HG02973 (cell line): Measurements from ENCODE around the gene ATE1.
A peak's percentile ranks its signal among the peaks of the same experiment; 100 is the strongest.
"Not testable (repeated sequence)": the region's sequence is repeated elsewhere in the genome, so short reads cannot be mapped to it uniquely, and the experiment has no call there.

Experiments
- ATAC-seq: cut with Tn5 transposase; IDR thresholded peaks from one replicate; pipeline ENCODE4 v1.9.1; 2021; ENCODE audit warnings: moderate library complexity; ENCODE audit not compliant: unreplicated experiment

Gene ATE1

GRCh38 chr10:121833387-121833786, 94.4 kb downstream of the ATE1 start:
- no peak for ATAC-seq

DNA sequence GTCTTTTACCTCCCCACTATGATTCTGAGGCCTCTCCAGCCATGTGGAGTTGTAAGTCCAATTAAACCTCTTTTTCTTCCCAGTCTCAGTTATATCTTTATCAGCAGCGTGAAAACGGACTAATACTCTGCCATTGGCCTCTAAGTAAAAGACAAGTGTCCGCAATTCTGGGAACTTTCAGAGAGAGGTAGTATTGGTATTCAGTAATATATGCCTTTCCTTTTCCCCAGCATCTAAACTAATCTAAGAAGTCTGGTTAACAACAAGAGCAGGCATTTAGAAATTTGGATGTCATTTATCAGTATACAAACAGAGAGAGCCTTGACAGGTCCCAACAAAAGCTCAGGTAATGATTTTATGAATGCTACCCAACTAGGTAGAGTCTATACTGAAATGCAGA, 95.2 kb downstream of the ATE1 start:
- ATAC-seq: no peak

DNA sequence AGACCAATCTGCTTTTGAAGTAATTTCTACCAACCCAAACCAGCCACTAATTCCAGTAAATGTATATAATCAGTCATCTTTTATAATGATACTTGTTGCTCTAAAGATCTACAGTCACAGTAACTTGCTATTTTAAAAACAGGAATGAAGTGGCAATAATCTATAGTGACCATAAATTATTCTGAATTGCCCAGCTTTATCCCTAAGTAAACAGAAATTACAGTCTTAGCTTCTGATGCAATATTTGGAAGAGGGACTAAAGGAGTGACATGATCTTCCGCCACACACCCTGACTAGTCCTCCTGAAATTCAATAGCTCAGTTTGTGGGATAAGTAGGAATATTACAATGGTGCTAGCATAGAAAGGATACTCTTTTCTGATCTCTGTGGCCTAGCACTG, 96.1 kb downstream of the ATE1 start:
- ATAC-seq: no peak

- ATAC-seq: no peak
These were observed 96.6 kb downstream of the ATE1 start for GRCh38 chr10:121831237-121831636.

DNA sequence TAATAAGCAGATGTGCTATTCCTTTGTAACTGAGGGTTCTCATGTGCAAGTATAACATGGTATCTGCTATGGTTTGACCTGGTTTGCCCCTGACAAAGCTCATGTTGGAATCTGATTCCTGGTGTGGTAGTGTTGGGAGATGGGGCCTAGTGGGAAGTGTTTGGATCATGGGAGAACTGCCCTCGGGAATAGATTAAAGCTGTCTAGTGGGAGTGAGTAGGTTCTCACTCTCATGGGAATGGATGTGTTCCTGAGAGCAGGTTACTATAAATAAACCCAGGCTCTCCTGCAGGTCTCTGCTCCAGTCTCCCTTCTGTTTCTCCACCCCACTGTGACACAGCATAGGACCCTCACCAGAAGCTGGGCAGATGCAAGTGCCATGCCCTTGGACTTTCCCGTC, 97.7 kb downstream of the ATE1 start:
- ATAC-seq: no peak

- no peak for ATAC-seq
These were observed 99.8 kb downstream of the ATE1 start for GRCh38 chr10:121828045-121828444.

DNA sequence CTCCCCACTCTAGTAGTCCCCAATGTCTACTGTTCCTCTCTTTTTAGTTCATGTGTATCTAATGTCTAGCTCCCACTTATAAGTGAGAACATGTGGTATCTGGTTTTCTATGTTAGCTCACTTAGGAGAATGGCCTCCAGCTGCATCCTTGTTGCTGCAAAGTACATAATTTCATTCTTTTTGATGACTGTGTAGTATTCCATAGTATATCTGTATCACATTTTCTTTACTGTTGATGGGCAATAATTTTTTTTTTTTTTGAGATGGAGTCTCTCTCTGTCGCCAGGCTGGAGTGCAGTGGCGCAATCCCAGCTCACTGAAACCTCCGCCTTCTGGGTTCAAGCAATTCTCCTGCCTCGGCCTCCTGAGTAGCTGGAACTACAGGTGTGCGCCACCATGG, 101.1 kb downstream of the ATE1 start:
- ATAC-seq: not testable (repeated sequence)

DNA sequence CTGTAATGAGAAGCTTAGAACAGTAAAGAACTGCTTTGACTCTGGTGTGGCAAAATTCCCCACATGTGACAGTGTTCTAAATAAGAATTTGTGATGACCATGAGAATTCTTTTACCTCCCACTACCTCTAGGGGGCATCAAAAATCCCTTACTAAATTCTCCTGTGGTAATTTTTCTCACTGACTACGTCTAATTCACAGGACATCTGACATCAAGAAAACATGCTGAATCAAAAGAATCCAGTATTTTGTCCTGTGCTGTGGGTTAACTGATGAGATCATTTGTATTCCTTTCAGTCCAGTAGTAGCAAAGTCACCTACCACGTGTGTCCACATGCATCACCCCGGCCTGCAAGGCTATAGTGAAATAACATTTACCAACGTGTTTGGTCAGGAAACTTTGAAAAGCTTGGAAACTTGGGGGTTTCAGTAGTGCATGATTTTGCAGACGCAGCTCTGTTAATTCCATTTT, 103.8 kb downstream of the ATE1 start:
- ATAC-seq: peak; percentile 60

DNA sequence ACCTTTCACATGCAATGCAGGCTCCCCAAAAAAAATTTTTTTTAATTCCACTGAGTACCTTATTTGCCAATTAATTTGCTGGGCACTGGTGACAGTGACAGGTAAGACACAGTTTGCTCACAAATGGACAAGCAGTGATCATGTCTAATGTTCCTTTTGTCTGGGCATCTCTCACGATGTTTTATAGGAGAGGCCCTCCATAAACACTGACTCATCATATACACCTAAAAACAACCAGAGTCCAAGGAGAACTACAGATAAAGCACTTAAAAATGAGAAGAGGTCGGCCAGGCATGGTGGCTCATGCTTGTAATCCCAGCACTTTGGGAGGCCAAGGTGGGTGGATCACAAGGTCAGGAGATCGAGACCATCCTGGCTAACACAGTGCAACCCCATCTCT, 105.1 kb downstream of the ATE1 start:
- ATAC-seq: no peak

DNA sequence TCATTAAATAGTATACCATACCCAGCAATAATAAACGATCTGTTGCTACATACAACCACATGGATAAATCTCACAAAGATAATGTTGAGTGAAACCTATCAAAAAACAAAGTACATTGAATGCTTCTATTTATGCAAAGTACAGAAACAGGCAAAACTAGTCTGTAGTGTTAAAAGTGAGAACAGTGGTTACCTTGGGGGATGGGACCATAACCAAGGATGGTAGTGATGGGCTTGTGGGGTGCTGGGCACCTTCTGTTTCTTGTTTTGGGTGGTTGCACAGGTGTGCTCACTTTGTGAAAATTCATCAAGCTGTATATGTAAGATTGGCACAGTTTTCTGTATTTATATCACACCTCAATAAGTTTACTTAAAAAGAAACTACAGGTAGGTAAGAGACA, 105.7 kb downstream of the ATE1 start:
- no peak for ATAC-seq

- ATAC-seq: no peak
These were observed 108.8 kb downstream of the ATE1 start for GRCh38 chr10:121819049-121819448.

GRCh38 chr10:121818599-121818998, 109.2 kb downstream of the ATE1 start:
- no peak for ATAC-seq

- ATAC-seq: no peak
These were observed 111.6 kb downstream of the ATE1 start for GRCh38 chr10:121816197-121816596.

GRCh38 chr10:121813857-121814256, 114.0 kb downstream of the ATE1 start:
- ATAC-seq: no peak

DNA sequence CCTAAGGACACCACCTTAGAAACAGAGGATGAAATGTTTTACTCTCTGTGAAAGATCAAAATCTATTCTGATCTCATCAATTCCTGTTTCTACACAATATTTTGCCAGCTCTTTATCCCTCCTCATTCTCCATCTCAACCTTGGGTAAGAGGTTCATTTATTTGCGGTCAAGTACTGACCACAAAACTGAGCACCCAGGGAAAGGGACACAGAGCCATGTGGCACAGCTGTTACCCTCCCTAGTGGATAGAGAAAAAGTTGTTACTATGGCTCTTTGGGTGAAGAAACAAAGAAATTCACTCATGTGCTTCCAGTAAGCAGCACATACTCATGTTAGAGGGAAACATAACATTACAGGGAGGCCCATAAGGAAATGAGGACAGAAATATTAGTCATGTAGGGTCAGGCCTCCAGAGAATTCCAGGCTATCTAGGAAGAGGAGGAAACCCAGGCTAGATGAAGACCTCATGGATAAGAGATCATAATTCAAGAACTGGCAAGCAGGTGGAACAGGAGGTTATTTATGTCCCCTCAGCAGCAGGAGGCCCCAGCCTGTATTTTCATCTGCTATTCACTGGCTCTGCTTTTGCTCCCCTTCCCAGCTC, 114.5 kb downstream of the ATE1 start:
- ATAC-seq: no peak

- no peak for ATAC-seq
These were observed 115.8 kb downstream of the ATE1 start for GRCh38 chr10:121812031-121812430.

- no peak for ATAC-seq
These were observed 116.4 kb downstream of the ATE1 start for GRCh38 chr10:121811386-121811785.

- no peak for ATAC-seq
These were observed 119.0 kb downstream of the ATE1 start for GRCh38 chr10:121808835-121809234.

DNA sequence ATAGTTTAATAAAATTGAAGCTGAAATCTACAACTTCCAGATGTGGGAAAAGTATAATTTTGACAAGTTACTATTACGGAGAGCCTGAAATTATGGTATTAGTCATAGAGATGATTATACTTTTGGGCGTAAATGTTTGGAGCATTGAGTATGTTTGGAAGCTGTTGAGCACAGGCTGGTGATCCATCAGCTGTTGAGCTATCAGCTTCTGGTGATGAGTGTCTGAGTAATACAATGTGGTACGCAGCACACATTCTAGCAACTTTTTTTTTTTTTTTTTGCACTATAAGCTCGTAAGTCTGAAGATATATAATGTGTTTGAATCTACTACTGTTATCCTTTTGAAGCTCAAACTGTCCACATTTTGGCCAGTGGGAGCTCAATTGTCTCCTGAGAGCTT, 123.4 kb downstream of the ATE1 start:
- no peak for ATAC-seq

DNA sequence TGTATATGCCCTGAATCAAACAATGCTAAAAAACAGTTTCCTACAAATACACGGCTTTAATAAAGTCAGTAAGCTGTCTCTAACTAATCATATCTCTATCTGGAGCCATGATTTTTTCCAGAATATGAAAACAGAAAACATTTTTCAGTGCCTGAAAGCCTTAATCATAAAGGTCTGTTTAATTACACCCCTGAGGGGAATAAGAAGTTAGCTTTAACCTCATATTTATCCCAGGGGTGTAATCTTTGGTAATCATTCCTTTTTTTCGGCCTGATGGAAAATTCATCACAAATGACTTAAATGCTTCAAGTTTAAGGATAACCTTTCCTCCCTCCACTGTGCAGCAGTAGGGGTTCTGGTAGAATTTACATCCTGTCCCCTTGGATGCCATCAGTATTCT, 124.2 kb downstream of the ATE1 start:
- ATAC-seq: no peak

GRCh38 chr10:121800831-121801230, 127.0 kb downstream of the ATE1 start:
- ATAC-seq: no peak

DNA sequence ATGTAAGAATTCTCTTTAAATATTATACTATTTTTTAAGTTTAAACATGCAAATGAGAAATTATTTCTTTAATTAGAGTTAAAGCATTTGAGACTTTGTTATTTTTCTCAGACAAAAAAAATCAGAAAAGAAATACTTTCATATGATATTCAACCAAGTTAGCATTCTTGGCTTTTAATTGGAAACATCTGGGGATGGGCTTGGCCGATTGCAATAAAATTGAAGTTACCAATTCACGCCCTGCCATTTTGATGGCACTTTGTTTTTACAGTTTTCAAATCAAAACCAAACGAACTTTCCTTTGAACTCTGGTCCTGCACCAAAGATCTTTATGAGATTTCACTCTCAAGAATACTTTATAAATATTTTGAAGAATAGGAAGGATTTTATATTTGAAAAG, 127.7 kb downstream of the ATE1 start:
- ATAC-seq: no peak

DNA sequence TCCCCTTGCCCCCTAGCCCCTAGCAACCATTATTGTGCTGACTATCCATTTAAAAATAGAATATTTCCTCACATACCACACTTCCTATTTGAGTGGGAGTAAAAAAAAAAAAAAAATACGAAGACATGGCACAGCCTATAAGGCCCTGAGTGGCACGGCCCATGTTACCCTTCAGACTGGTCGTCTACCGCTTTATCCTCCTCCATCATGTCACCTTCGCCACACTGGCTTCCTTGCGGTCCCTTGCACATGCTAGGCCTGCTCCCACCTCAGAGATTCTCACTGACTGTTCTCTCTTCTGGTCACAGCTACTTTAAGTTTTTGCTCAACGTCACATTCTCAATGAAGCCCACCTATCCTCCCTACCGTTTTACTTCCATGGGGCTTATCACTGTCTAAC, 130.3 kb downstream of the ATE1 start:
- ATAC-seq: no peak
